ENCODE data around the gene LPCAT3.

Gene LPCAT3

GRCh38 chr12:6950811-6951540 is 67.3 kb downstream of the LPCAT3 start, which contains the start of gene PTPN6:
Gene PTPN6, plus strand, starts transcription at chr12:6951356. Its CDS starts 157 bp downstream, at chr12:6951513.
- DNase-seq: peak; percentile 75

DNA sequence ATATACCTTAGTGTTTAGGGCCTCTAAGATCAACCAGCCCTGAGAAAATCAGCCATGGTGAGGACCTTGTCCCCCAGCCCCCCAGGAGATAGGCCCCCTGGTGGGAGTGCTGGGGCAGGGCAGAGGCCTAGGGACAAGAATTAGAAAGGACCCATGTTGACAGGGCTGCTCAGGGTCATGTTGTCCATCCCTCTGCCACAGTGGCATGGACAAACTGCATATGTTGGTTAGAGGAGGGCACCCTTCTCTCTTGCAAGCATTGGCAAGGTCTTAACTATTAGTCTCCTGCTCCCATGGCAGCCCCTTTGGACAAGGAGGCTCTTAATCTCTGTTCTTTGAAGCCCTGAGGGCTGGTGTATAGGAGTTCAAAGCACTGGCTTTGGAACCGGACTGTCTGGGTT is 67.9 kb downstream of the LPCAT3 start:
- peak; percentile 64 for DNase-seq

GRCh38 chr12:6948873-6949594 is 69.2 kb downstream of the LPCAT3 start:
- DNase-seq: peak; percentile 57

GRCh38 chr12:6947615-6948014 is 70.7 kb downstream of the LPCAT3 start:
- no peak for DNase-seq

GRCh38 chr12:6946920-6947374 is 71.3 kb downstream of the LPCAT3 start:
- no peak for DNase-seq

DNA sequence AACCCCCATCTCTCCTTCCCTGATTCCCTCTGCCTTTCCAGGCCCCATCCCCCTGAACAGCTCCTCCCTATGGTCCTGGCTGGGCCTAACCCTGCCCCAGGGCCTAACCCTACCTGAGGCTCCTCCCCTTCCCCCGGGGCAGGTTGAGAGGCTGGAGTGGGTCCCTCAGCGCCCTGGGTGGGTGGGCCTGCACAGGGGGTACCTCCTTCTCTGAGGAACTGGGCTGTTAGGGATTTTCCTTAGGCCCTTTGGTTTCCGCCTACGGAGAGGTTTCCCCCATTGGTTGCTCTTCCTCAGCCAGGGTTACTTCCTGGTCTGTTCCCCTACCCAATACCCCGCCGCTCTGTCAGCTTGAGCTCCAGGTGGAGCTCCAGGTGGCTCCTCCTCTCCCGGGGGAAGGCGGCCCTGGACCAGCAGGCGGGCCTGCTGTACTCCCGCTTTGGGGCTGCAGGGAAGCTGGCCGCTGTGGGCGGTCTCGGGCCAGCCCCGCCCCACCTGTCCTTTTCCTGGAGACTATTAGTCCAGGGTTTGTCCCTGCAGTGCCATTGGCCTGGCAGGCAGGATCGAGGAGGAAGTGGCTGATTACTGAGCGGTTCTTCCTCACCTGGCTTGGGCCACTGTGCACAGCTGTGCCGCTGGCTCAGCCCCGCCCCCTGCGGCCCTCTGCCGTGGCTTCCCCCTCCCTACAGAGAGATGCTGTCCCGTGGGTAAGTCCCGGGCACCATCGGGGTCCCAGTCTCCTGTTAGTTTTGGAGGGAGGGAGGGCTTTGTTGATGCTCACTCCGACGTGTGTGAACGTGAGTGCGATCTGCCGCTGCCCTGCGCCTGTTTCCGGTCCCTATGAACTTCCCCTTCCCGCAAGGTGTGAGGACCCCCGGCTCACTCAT is 72.0 kb downstream of the LPCAT3 start:
- peak; percentile 77 for DNase-seq

DNA sequence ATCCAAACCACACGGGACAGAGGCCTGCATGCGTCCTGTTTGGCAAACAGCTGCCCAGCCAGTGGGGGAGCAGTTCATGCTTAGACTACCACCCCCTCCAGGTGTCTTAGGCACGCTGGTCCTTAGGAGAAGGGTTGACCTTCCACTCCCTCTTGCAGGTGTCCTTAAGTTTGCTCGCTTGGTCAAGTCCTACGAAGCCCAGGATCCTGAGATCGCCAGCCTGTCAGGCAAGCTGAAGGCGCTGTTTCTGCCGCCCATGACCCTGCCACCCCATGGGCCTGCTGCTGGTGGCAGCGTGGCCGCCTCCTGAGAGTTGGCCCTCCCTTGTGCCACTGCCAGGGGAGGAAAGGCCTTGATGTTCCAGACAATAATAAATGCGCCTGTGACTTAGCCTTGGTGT is 72.7 kb downstream of the LPCAT3 start:
- no peak for DNase-seq

GRCh38 chr12:6944381-6945186 is 73.7 kb downstream of the LPCAT3 start:
- DNase-seq: peak; percentile 90

DNA sequence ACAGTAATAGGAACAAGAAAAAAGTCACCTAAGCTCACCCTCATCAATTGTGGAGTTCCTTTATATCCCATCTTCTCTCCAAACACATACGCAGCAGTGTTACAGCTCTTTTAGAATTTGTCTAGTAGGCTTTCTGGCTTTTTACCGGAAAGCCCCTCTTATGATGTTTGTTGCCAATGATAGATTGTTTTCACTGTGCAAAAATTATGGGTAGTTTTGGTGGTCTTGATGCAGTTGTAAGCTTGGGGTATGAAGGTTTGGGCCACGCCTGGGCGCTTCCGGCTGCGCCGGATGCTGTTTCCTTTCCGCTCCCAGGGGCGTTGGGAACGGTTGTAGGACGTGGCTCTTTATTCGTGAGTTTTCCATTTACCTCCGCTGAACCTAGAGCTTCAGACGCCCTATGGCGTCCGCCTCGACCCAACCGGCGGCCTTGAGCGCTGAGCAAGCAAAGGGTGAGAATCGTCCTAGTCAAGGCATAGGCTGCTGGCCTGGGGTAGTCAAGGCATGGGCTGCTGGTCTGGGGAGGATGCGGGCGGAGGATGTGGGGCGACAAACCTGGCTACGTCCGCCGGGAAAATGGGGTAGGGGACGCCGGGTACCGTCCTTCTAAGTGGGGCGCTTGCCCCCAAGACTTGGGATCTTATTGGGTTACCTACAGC is 74.4 kb downstream of the LPCAT3 start, which contains the start of the genes C12orf57 and RNU7-1:
Gene C12orf57 (plus strand): TSS at position 301 of the 659 bp plus-strand sequence. CDS start 100 bp downstream, at position 401.
Gene RNU7-1 (plus strand): TSS at position 95 of the 659 bp plus-strand sequence.
- DNase-seq: peak; percentile 86

GRCh38 chr12:6943389-6943721 is 74.9 kb downstream of the LPCAT3 start:
- DNase-seq: peak; percentile 80

GRCh38 chr12:6942331-6942665 is 76.0 kb downstream of the LPCAT3 start:
- no peak for DNase-seq

DNA sequence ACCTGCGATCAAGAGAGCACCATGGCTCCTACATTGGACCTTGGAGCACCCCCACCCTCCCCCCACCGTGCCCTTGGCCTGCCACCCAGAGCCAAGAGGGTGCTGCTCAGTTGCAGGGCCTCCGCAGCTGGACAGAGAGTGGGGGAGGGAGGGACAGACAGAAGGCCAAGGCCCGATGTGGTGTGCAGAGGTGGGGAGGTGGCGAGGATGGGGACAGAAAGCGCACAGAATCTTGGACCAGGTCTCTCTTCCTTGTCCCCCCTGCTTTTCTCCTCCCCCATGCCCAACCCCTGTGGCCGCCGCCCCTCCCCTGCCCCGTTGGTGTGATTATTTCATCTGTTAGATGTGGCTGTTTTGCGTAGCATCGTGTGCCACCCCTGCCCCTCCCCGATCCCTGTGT is 76.5 kb downstream of the LPCAT3 start:
- DNase-seq: no peak

DNA sequence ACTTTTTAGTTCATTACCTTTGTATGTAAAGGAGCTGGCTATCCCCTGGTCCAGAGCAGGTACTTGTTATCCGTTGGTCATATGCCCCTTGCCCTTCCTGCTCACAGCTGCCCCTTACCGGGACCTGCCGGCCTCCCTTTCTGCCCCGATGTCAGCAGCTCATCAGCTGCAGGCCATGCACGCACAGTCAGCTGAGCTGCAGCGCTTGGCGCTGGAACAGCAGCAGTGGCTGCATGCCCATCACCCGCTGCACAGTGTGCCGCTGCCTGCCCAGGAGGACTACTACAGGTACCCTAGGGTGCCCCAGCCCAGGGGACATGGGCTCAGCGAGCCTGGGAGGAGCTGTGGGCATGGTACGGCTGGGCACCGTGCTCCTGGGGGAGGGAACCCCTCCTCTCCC is 77.0 kb downstream of the LPCAT3 start:
- no peak for DNase-seq

DNA sequence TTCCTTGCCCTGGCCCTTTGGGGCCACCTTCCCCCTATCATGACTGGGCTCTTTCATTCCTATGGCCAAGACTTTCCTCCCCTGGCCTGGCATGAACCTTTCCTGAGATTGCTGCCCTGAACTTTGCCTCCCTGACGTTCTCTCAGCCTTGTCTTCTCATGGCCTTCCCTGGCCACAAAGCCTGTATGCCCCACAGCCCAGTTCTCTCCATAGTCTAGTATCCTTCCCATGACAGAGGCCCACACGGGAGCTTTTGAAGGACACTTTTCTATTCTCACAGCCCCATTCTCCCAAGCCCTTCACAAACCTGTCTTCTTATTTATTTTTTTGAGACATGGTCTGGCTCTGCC is 79.1 kb downstream of the LPCAT3 start:
- DNase-seq: no peak

- no peak for DNase-seq
Observed at GRCh38 chr12:6938353-6939190, 79.7 kb downstream of the LPCAT3 start.

- DNase-seq: peak; percentile 95
Observed at GRCh38 chr12:6937481-6938352, 80.6 kb downstream of the LPCAT3 start.

DNA sequence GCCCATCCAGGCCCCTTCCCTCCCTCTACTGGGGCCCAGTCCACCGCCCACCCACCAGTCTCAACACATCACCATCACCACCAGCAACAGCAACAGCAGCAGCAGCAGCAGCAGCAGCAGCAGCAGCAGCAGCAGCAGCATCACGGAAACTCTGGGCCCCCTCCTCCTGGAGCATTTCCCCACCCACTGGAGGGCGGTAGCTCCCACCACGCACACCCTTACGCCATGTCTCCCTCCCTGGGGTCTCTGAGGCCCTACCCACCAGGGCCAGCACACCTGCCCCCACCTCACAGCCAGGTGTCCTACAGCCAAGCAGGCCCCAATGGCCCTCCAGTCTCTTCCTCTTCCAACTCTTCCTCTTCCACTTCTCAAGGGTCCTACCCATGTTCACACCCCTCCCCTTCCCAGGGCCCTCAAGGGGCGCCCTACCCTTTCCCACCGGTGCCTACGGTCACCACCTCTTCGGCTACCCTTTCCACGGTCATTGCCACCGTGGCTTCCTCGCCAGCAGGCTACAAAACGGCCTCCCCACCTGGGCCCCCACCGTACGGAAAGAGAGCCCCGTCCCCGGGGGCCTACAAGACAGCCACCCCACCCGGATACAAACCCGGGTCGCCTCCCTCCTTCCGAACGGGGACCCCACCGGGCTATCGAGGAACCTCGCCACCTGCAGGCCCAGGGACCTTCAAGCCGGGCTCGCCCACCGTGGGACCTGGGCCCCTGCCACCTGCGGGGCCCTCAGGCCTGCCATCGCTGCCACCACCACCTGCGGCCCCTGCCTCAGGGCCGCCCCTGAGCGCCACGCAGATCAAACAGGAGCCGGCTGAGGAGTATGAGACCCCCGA is 81.4 kb downstream of the LPCAT3 start:
- DNase-seq: peak; percentile 73

- DNase-seq: no peak
Observed at GRCh38 chr12:6936194-6936635, 82.1 kb downstream of the LPCAT3 start.
